GM12874 (cell line): Measurements from ENCODE around the gene MORF4L1.

Source experiments
- TF ChIP-seq, protein P1 (sequence below): IDR thresholded peaks from 2 replicates; pipeline ENCODE4 v1.5.1; 2011; ENCODE audit warnings: low read depth, mild to moderate bottlenecking, control low read depth, low read length, moderate library complexity; ENCODE audit not compliant: insufficient read depth

MORF4L1 gene

DNA sequence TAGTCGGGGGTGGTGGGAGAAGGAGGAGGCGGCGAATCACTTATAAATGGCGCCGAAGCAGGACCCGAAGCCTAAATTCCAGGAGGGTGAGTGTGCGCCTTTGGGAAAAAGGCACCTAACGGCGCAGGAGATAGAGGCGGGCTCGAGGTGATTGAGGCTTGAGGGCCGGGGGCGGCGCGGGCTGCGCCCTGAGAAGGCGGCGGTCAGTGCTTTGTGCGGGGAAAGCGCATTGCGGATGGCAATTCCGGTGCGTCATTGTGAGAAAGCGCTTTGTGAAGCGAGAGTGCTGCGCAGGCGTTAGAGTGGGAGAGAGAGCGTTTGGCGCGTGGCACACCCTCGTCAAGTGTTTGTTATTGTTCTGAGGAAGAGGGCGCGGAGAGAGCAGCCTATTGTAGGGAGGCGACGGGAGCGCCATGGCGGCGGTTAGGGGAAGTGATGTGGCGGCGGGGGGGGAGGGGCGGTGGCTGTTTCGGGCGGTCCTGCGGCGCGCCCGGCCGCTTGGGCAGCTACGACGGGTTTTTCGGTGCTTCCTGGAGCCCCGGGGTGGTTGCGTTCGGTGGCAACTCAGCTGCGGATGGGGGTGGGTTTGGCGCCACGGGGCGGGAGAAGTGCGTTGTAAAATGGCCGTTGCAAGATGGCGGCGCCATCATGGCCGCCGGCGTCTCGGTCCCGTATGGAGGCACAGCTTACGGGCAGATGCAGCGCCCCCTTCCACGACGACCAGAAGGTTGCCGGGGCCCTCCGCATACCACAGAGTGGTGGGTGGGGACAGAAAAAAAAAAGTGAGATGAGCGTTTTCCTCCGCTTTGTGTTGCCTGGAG lies 492 bp downstream of the MORF4L1 start:
- TF ChIP-seq, protein P1, sequence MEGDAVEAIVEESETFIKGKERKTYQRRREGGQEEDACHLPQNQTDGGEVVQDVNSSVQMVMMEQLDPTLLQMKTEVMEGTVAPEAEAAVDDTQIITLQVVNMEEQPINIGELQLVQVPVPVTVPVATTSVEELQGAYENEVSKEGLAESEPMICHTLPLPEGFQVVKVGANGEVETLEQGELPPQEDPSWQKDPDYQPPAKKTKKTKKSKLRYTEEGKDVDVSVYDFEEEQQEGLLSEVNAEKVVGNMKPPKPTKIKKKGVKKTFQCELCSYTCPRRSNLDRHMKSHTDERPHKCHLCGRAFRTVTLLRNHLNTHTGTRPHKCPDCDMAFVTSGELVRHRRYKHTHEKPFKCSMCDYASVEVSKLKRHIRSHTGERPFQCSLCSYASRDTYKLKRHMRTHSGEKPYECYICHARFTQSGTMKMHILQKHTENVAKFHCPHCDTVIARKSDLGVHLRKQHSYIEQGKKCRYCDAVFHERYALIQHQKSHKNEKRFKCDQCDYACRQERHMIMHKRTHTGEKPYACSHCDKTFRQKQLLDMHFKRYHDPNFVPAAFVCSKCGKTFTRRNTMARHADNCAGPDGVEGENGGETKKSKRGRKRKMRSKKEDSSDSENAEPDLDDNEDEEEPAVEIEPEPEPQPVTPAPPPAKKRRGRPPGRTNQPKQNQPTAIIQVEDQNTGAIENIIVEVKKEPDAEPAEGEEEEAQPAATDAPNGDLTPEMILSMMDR, result peak; percentile 63

GRCh38 chr15:78873793-78874765 lies 1.4 kb downstream of the MORF4L1 start:
- TF ChIP-seq, protein P1, result no peak

GRCh38 chr15:78875107-78875914 lies 2.6 kb downstream of the MORF4L1 start:
- TF ChIP-seq, protein P1, result no peak

DNA sequence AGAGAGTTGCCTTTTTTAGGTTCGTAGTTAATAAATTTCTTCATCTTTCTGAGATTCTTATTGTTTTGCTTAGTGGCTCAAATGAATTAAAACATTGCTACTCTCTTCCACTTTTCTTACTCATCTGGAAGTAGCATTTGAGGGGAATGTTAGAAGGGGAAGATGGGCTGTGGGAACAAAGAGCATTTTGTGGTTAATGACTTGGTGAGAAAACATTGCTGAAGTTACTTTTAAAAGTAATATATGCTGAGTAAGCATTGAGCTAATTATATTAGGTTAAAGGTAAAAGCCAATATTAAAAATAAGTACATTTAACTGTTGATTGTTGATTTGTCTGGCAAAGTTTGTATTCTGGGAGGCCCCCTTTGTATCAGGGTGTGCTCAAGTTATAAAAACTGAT lies 5.7 kb downstream of the MORF4L1 start:
- TF ChIP-seq, protein P1, result no peak

DNA sequence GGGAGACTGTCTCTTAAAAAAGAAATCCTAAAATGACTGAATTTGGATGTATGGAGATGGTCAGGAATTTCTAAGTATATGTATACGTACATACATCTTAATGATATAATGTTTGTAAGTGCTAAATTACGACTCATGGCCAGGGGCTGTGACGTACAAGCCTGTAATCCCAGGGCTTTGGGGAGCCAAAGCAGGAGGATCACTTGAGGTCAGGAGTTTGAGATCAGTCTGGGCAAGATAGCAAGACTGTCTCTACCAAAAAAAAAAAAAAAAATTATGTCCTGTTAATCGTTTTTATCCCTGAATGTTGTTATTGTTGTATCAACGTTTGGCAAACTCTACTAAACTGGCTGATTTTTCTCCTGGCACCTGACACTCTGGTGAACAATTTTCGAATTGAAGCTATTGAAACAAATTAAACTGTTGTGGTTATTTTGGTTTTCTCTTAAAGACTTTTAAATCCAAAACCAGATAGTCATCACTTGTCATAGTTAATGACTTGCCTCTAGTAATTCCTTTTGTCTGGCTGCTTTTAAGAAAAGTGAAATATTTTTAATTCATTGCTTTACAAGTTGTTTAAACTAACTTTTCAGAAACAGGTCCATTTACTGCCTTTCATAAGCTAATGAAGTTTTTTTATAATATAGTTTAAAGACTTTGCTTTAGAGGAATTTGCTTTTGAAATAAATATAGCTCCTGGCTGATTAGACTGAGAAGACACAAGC lies 7.0 kb downstream of the MORF4L1 start:
- TF ChIP-seq, protein P1, result no peak

DNA sequence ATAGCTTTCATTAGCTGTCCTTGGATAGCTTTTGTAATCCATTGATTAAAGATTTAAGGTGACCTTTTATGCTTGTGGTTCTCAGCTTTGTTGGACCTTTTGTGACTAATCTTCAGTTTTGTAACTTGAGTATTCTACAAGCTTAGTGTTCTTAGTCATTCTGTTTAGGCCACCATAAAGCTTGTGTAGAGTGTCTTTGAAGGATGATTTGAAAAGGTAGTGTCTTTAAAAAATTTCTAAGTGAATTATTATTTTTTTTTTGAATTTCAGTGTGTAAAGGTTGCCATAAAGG lies 7.5 kb downstream of the MORF4L1 start:
- TF ChIP-seq, protein P1, result no peak
